ENCODE measurements around the gene ANGPTL1. TPM values are rescaled to one million over a fixed set of nuclear protein-coding genes. Genes with fewer than 3 reads are reported as not detected.
"Not testable (repeated sequence)": the region's sequence is repeated elsewhere in the genome, so short reads cannot be mapped to it uniquely, and the experiment has no call there.

The ANGPTL1 gene
- total RNA-seq, 6 experiments from 2014 or later, result 1.2 to 10.0 (median 3.8) TPM

GRCh38 chr1:178857126-178857525 lies 13.8 kb downstream of the ANGPTL1 start:
- H3K36me3 ChIP-seq, result no peaks in the 10 kb centered on the region
- H3K4me1 ChIP-seq, result no peaks in the 10 kb centered on the region
- H3K9me3 ChIP-seq, result no peaks in the 10 kb centered on the region
- H3K4me3 ChIP-seq, result no peak overlapping the region
- H3K27me3 ChIP-seq, result no peaks in the 10 kb centered on the region
- H3K27ac ChIP-seq, result no peak overlapping the region
- ATAC-seq (no peak), DNase-seq (no peak)
- WGBS (ENCODE audit: insufficient coverage, low coverage, low lambda C conversion rate, missing lambda C conversion rate), result 100% methylated on average over 2 of the region's 2 CpGs
- intact Hi-C loops (cut with DNase I), result no loop called here
- no peak for TF ChIP-seq POLR2A (IDR thresholded peaks at IDR 0.05)
- TF ChIP-seq CTCF (IDR thresholded peaks at IDR 0.05), result no peak

- Histone ChIP-seq H3K27ac (no peak overlapping the region), H3K27me3 (no peaks in the 10 kb centered on the region), H3K36me3 (no peaks in the 10 kb centered on the region), H3K4me3 (no peak overlapping the region), H3K9me3 (no peaks in the 10 kb centered on the region), H3K4me1 (peaks cover 0 to 4% (median 0%) of the 10 kb centered on the region in 4 donors)
- DNase-seq (no peak), ATAC-seq (peak in 3 of 4 donors; percentile 32 to 50 (median 45))
- TF ChIP-seq CTCF (IDR thresholded peaks at IDR 0.05) (no peak), POLR2A (IDR thresholded peaks at IDR 0.05) (no peak)
- intact Hi-C loops (cut with DNase I), result no loop called here
- WGBS (ENCODE audit: insufficient coverage, low coverage, low lambda C conversion rate, missing lambda C conversion rate), result 26% methylated on average over 2 of the region's 2 CpGs
Observed at GRCh38 chr1:178849918-178850317, 21.0 kb downstream of the ANGPTL1 start.

- H3K27ac ChIP-seq; H3K36me3 ChIP-seq; H3K9me3 ChIP-seq; H3K27me3 ChIP-seq; H3K4me3 ChIP-seq; intact Hi-C loops (cut with DNase I); DNase-seq; H3K4me1 ChIP-seq; ATAC-seq: not testable (repeated sequence)
- WGBS (ENCODE audit: insufficient coverage, low coverage, low lambda C conversion rate, missing lambda C conversion rate), result no CpG with 5 or more reads among the region's 1 CpG
Observed at GRCh38 chr1:178847919-178848318, 23.0 kb downstream of the ANGPTL1 start.

GRCh38 chr1:178847396-178847849 lies 23.5 kb downstream of the ANGPTL1 start:
- no peak overlapping the region for H3K4me3 ChIP-seq
- DNase-seq, result no peak
- peak in 1 of 4 donors; percentile 6 for TF ChIP-seq CTCF (IDR thresholded peaks at IDR 0.05)
- no peak for TF ChIP-seq POLR2A (IDR thresholded peaks at IDR 0.05)
- ATAC-seq, result peak; percentile 84 to 98 (median 87)
- intact Hi-C loops (cut with DNase I), result no loop called here
- no peaks in the 10 kb centered on the region for H3K27me3 ChIP-seq
- H3K4me1 ChIP-seq, result peaks cover 0 to 4% (median 0%) of the 10 kb centered on the region in 4 donors
- H3K9me3 ChIP-seq, result no peaks in the 10 kb centered on the region
- no peak overlapping the region for H3K27ac ChIP-seq
- 40% methylated on average over 2 of the region's 2 CpGs for WGBS (ENCODE audit: insufficient coverage, low coverage, low lambda C conversion rate, missing lambda C conversion rate)
- H3K36me3 ChIP-seq, result no peaks in the 10 kb centered on the region

- DNase-seq (no peak), ATAC-seq (no peak)
- Histone ChIP-seq H3K36me3 (no peaks in the 10 kb centered on the region), H3K4me3 (no peak overlapping the region), H3K27me3 (no peaks in the 10 kb centered on the region), H3K27ac (no peak overlapping the region), H3K4me1 (peaks cover 0 to 4% (median 0%) of the 10 kb centered on the region in 4 donors), H3K9me3 (no peaks in the 10 kb centered on the region)
- no peak for TF ChIP-seq POLR2A (IDR thresholded peaks at IDR 0.05)
- no peak for TF ChIP-seq CTCF (IDR thresholded peaks at IDR 0.05)
- intact Hi-C loops (cut with DNase I), result no loop called here
Observed at GRCh38 chr1:178846306-178846705, 24.6 kb downstream of the ANGPTL1 start.
